ENCODE data around the gene GTF2A1L.

Gene GTF2A1L

DNA sequence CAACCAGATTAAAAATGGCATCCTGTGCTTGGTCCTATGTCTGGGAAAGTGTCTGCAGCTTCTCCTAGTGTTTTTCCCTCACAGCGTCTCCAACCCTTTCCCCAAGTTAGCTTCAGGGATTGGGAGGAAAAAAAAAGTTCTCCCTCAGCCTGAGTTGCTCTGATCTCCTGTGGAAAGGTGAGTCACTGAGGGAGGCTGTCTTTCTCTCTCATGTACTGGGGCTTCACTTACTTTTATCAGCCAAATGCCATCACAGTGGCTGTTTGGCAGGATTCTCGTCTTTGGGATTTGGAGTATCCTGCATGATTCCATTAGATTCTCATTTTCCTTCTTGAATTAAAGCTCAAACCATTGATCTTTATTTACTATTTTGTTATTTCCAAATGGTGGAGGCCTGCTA, 18.1 kb downstream of the GTF2A1L start:
- no peaks in the 10 kb centered on the region for H3K36me3 ChIP-seq (replicated peaks; ENCODE audit: insufficient read depth, low read length)
- H2AFZ ChIP-seq (ENCODE audit: low read length), result no peak overlapping the region
- TF ChIP-seq, protein P1, sequence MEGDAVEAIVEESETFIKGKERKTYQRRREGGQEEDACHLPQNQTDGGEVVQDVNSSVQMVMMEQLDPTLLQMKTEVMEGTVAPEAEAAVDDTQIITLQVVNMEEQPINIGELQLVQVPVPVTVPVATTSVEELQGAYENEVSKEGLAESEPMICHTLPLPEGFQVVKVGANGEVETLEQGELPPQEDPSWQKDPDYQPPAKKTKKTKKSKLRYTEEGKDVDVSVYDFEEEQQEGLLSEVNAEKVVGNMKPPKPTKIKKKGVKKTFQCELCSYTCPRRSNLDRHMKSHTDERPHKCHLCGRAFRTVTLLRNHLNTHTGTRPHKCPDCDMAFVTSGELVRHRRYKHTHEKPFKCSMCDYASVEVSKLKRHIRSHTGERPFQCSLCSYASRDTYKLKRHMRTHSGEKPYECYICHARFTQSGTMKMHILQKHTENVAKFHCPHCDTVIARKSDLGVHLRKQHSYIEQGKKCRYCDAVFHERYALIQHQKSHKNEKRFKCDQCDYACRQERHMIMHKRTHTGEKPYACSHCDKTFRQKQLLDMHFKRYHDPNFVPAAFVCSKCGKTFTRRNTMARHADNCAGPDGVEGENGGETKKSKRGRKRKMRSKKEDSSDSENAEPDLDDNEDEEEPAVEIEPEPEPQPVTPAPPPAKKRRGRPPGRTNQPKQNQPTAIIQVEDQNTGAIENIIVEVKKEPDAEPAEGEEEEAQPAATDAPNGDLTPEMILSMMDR (IDR thresholded peaks at IDR 0.05; ENCODE audit: low read length), result no peak
- no peak for TF ChIP-seq EZH2 (optimal IDR thresholded peaks at IDR 0.05; ENCODE audit: low read depth, low read length)
- TF ChIP-seq EZH2phosphoT487 (IDR thresholded peaks at IDR 0.05; ENCODE audit: low read length), result no peak
- H3K27me3 ChIP-seq (replicated peaks; ENCODE audit: insufficient read depth, low read length), result no peaks in the 10 kb centered on the region
- H3F3A ChIP-seq (ENCODE audit: insufficient read depth, low read length), result no peaks in the 10 kb centered on the region
- H3K27ac ChIP-seq (ENCODE audit: low read length), result no peak overlapping the region
- no peaks in the 10 kb centered on the region for H3K9me2 ChIP-seq (replicated peaks; ENCODE audit: insufficient read depth, low read length)
- H3K4me3 ChIP-seq (ENCODE audit: low read length), result no peak overlapping the region
- no peak for DNase-seq
- H3K4me1 ChIP-seq (ENCODE audit: low read length), result no peaks in the 10 kb centered on the region
- H3K9me3 ChIP-seq (replicated peaks; ENCODE audit: insufficient read depth, low read length), result no peaks in the 10 kb centered on the region
- no peaks in the 10 kb centered on the region for H3K79me2 ChIP-seq (ENCODE audit: low read length)
- no peak overlapping the region for H3K9ac ChIP-seq (ENCODE audit: low read length)
- no peak overlapping the region for H3K4me2 ChIP-seq (ENCODE audit: low read depth, low read length)
- no peaks in the 10 kb centered on the region for H4K20me1 ChIP-seq (ENCODE audit: insufficient read depth, low read length)

DNA sequence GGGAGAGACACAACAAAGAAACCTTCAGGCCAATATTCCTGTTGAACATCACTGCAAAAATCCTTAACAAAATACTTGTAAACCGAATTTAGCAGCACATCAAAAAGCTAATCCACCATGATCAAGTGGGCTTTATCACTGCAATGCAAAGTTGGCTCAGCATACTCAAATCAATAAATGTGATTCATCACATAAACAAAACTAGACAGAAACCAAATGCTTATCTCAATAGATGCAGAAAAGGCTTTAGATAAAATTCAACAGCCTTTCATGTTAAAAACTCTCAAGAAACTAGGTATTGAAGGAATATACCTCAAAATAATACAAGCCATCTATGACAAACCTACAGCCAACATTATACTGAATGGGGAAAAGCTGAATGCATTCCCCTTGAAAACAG, 20.6 kb downstream of the GTF2A1L start:
- no peak overlapping the region for H2AFZ ChIP-seq (ENCODE audit: low read length)
- no peaks in the 10 kb centered on the region for H3K27me3 ChIP-seq (replicated peaks; ENCODE audit: insufficient read depth, low read length)
- H3K9me3 ChIP-seq (replicated peaks; ENCODE audit: insufficient read depth, low read length), result no peaks in the 10 kb centered on the region
- no peak overlapping the region for H3K9ac ChIP-seq (ENCODE audit: low read length)
- no peak for DNase-seq
- H3K79me2 ChIP-seq (ENCODE audit: low read length), result no peaks in the 10 kb centered on the region
- H3K27ac ChIP-seq (ENCODE audit: low read length), result no peak overlapping the region
- no peaks in the 10 kb centered on the region for H3K36me3 ChIP-seq (replicated peaks; ENCODE audit: insufficient read depth, low read length)
- H3K9me2 ChIP-seq (replicated peaks; ENCODE audit: insufficient read depth, low read length), result no peaks in the 10 kb centered on the region
- H3F3A ChIP-seq (ENCODE audit: insufficient read depth, low read length), result no peaks in the 10 kb centered on the region
- H4K20me1 ChIP-seq (ENCODE audit: insufficient read depth, low read length), result no peaks in the 10 kb centered on the region
- H3K4me2 ChIP-seq (ENCODE audit: low read depth, low read length), result no peak overlapping the region
- no peak overlapping the region for H3K4me3 ChIP-seq (ENCODE audit: low read length)
- TF ChIP-seq, protein P1 (IDR thresholded peaks at IDR 0.05; ENCODE audit: low read length), result no peak
- no peak for TF ChIP-seq EZH2phosphoT487 (IDR thresholded peaks at IDR 0.05; ENCODE audit: low read length)
- TF ChIP-seq EZH2 (optimal IDR thresholded peaks at IDR 0.05; ENCODE audit: low read depth, low read length), result no peak
- no peaks in the 10 kb centered on the region for H3K4me1 ChIP-seq (ENCODE audit: low read length)

DNA sequence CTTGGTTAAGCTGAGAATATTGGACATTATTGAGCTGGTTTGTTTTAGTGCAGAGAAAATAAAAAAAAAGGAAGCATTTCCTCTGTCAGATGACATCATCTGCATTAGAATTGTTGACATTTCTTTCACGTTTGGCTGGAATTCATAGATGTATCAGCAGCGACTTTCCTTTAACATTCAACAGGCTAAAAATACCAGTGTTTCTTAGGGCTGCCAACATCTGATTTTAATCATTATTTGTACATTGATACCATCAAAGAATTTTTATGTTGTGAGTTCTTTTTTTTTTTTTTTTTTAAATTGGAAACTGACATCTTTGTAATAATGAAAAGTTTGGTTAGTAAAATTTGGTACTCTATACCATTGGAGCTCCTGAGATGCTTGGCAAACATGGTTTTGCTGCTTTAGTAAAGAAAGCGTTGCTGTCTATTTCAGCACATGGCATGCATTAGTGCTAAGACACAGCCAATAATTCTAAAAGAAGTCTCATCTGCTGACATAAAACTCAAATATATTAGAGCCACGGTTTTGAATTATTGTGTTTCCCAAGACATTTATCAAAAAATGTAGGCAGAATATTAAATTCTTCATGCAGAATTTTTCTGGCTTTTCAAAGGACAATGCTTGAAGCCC, 33.6 kb downstream of the GTF2A1L start:
- Histone ChIP-seq H3K36me3 (replicated peaks; ENCODE audit: insufficient read depth, low read length) (no peaks in the 10 kb centered on the region), H3K4me1 (ENCODE audit: low read length) (no peaks in the 10 kb centered on the region), H3K4me3 (ENCODE audit: low read length) (no peak overlapping the region), H3K27ac (ENCODE audit: low read length) (no peak overlapping the region), H2AFZ (ENCODE audit: low read length) (no peak overlapping the region), H3K9ac (ENCODE audit: low read length) (no peak overlapping the region), H3K4me2 (ENCODE audit: low read depth, low read length) (no peak overlapping the region), H3K79me2 (ENCODE audit: low read length) (no peaks in the 10 kb centered on the region), H4K20me1 (ENCODE audit: insufficient read depth, low read length) (no peaks in the 10 kb centered on the region), H3K27me3 (replicated peaks; ENCODE audit: insufficient read depth, low read length) (no peaks in the 10 kb centered on the region), H3K9me3 (replicated peaks; ENCODE audit: insufficient read depth, low read length) (no peaks in the 10 kb centered on the region), H3K9me2 (replicated peaks; ENCODE audit: insufficient read depth, low read length) (no peaks in the 10 kb centered on the region), H3F3A (ENCODE audit: insufficient read depth, low read length) (no peaks in the 10 kb centered on the region)
- no peak for DNase-seq
- TF ChIP-seq EZH2phosphoT487 (IDR thresholded peaks at IDR 0.05; ENCODE audit: low read length) (no peak), EZH2 (optimal IDR thresholded peaks at IDR 0.05; ENCODE audit: low read depth, low read length) (no peak)

DNA sequence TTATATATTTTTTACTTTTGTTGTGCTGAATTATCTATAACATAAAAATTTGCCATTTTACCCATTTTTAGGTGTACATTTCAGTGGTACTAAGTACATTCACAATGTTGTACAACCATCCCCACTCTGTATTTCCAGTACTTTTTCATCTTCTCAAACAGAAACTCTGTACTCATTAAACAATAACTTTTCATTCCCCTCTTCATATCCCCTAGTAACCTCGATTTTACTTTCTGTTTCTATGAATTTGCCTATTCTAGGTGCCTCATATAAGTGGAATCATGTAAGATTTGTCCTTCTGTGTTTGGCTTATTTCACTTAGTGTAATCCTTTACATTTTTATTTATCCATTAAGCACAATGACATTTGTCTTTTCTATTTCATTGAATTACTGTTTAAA, 51.3 kb downstream of the GTF2A1L start:
- Histone ChIP-seq H3K9me3 (replicated peaks; ENCODE audit: insufficient read depth, low read length) (no peaks in the 10 kb centered on the region), H3K4me3 (ENCODE audit: low read length) (no peak overlapping the region), H3K27me3 (replicated peaks; ENCODE audit: insufficient read depth, low read length) (no peaks in the 10 kb centered on the region), H3K9ac (ENCODE audit: low read length) (no peak overlapping the region), H3K4me1 (ENCODE audit: low read length) (no peaks in the 10 kb centered on the region), H3K9me2 (replicated peaks; ENCODE audit: insufficient read depth, low read length) (no peaks in the 10 kb centered on the region), H2AFZ (ENCODE audit: low read length) (no peak overlapping the region), H3K27ac (ENCODE audit: low read length) (no peak overlapping the region), H3K4me2 (ENCODE audit: low read depth, low read length) (no peak overlapping the region), H3K79me2 (ENCODE audit: low read length) (no peaks in the 10 kb centered on the region), H4K20me1 (ENCODE audit: insufficient read depth, low read length) (no peaks in the 10 kb centered on the region), H3F3A (ENCODE audit: insufficient read depth, low read length) (no peaks in the 10 kb centered on the region), H3K36me3 (replicated peaks; ENCODE audit: insufficient read depth, low read length) (no peaks in the 10 kb centered on the region)
- DNase-seq, result peak; percentile 12
- TF ChIP-seq, protein P1 (IDR thresholded peaks at IDR 0.05; ENCODE audit: low read length), result no peak
- no peak for TF ChIP-seq EZH2phosphoT487 (IDR thresholded peaks at IDR 0.05; ENCODE audit: low read length)
- no peak for TF ChIP-seq EZH2 (optimal IDR thresholded peaks at IDR 0.05; ENCODE audit: low read depth, low read length)
